Osteoblast (primary cell): ENCODE data around the gene TMEM248. TPM values are rescaled to one million over a fixed set of nuclear protein-coding genes. Genes with fewer than 3 reads are reported as not detected.

Experiments
- DNase-seq: peaks from one replicate; pipeline ENCODE4 v3.0.0; 2011; ENCODE audit warnings: low spot score, mixed read lengths; ENCODE audit not compliant: insufficient read length; ENCODE audit errors: missing footprints
- H2AFZ ChIP-seq: 2 replicates; pipeline ENCODE4 v1.6.0; 2011; ENCODE audit warnings: mild to moderate bottlenecking, low read length
- H3K27ac ChIP-seq: 2 replicates; pipeline ENCODE4 v1.5.1; 2011; ENCODE audit warnings: mild to moderate bottlenecking, low read depth, low read length, moderate library complexity
- H3K27me3 ChIP-seq: 2 replicates; pipeline ENCODE4 v1.6.0; 2012; ENCODE audit warnings: mild to moderate bottlenecking, control low read depth, inconsistent platforms, low read length, moderate library complexity; ENCODE audit not compliant: insufficient read depth
- H3K36me3 ChIP-seq: 2 replicates; pipeline ENCODE4 v1.5.1; 2011; ENCODE audit warnings: mild to moderate bottlenecking, low read length, control low read depth, moderate library complexity; ENCODE audit not compliant: insufficient read depth
- H3K4me1 ChIP-seq: 2 replicates; pipeline ENCODE4 v1.5.1; 2011; ENCODE audit warnings: mild to moderate bottlenecking, low read length, control low read depth, moderate library complexity; ENCODE audit not compliant: insufficient read depth
- H3K4me2 ChIP-seq: 2 replicates; pipeline ENCODE4 v1.6.0; 2011; ENCODE audit warnings: mild to moderate bottlenecking, low read length; ENCODE audit not compliant: insufficient read depth
- H3K4me3 ChIP-seq: fragments of 200-600 bp; sonication (generic); 3 replicates; pipeline ENCODE4 v1.5.1; 2012; ENCODE audit warnings: mild to moderate bottlenecking, low read length, inconsistent platforms; ENCODE audit not compliant: insufficient read depth
- H3K79me2 ChIP-seq: 2 replicates; pipeline ENCODE4 v1.6.0; 2012; ENCODE audit warnings: mild to moderate bottlenecking, low read length, control low read depth, inconsistent platforms; ENCODE audit not compliant: insufficient read depth
- H3K9me3 ChIP-seq: 2 replicates; pipeline ENCODE4 v1.5.1; 2011; ENCODE audit warnings: low read depth, low read length, control low read depth
- H4K20me1 ChIP-seq: 2 replicates; pipeline ENCODE4 v1.6.0; 2012; ENCODE audit warnings: mild to moderate bottlenecking, low read length, control low read depth; ENCODE audit not compliant: insufficient read depth
- total RNA-seq: library from RNA; depleted of rRNA; stranded (reverse); fragments of >200 nt; gene quantifications from 2 replicates; pipeline ENCODE4 v1.2.3, GENCODE V29; 2012
- TF ChIP-seq, protein P1 (sequence below): IDR thresholded peaks from 2 replicates; pipeline ENCODE4 v1.5.1; 2011; ENCODE audit warnings: mild to moderate bottlenecking, low read depth, low read length, moderate library complexity; ENCODE audit errors: extremely low read depth

Gene TMEM248
- total RNA-seq, 1 donor: 118 TPM

DNA sequence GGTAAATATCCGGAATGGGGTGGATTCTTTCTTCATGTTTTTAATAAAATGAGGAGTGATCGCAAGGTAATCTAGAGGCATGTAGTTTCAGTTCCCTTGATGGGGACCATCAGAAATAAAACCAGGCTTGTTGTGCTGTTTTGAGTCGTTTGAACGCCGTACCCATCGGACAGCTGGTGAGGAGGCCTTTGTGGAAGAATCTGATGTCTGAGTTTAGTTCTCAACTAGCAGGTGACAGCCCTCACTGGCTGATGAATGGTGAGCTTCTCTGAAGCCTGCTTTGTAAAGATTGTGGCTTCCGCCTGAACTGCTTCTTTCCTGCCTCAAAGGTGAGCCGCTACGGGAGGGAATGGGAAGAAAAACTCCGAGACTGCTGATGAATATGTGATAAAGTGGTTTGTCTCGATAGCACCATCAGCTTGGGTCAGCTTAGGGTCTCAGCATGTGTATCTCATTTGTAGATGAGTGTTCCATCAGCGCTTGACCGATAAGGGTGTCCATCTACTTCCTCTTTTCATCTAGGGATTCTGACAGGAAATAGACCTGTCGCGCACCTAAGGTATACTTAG, 977 bp downstream of the TMEM248 start:
- DNase-seq: peak; percentile 70
- H4K20me1 ChIP-seq: peaks cover 31% of the 10 kb centered on the region
- peak overlapping the region; percentile 45 for H2AFZ ChIP-seq

DNA sequence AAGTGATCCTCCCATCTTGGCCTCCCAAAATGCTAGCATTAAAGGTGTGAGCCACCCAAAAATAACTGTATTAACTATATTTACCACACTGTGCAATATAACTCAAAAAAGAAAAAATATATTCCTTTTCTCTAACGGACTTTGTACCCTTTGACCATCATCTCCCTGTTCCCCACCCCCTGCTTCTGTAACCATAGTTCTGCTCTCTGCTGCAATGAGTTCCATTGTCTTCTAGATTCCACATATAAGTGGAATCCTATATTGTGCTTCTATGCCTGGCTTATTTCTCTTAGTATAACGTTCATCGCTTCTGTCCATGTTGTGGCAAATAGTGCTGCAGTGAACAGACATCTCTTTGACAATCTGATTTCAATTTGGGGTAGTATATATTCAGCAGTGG, 4.2 kb downstream of the TMEM248 start:
- Histone ChIP-seq H2AFZ (no peak overlapping the region), H4K20me1 (peaks cover 60% of the 10 kb centered on the region), H3K79me2 (peaks cover 91% of the 10 kb centered on the region), H3K9me3 (no peaks in the 10 kb centered on the region), H3K27ac (no peak overlapping the region), H3K4me3 (no peak overlapping the region), H3K36me3 (peaks cover 2% of the 10 kb centered on the region), H3K4me2 (no peak overlapping the region), H3K27me3 (no peaks in the 10 kb centered on the region), H3K4me1 (peaks cover 15% of the 10 kb centered on the region)
- peak; percentile 38 for DNase-seq
- TF ChIP-seq, protein P1, sequence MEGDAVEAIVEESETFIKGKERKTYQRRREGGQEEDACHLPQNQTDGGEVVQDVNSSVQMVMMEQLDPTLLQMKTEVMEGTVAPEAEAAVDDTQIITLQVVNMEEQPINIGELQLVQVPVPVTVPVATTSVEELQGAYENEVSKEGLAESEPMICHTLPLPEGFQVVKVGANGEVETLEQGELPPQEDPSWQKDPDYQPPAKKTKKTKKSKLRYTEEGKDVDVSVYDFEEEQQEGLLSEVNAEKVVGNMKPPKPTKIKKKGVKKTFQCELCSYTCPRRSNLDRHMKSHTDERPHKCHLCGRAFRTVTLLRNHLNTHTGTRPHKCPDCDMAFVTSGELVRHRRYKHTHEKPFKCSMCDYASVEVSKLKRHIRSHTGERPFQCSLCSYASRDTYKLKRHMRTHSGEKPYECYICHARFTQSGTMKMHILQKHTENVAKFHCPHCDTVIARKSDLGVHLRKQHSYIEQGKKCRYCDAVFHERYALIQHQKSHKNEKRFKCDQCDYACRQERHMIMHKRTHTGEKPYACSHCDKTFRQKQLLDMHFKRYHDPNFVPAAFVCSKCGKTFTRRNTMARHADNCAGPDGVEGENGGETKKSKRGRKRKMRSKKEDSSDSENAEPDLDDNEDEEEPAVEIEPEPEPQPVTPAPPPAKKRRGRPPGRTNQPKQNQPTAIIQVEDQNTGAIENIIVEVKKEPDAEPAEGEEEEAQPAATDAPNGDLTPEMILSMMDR: no peak

More for the DNA sequence above, 977 bp downstream of the TMEM248 start:
- TF ChIP-seq, protein P1: no peak
- no peaks in the 10 kb centered on the region for H3K36me3 ChIP-seq
- peaks cover 58% of the 10 kb centered on the region for H3K79me2 ChIP-seq
- peak overlapping the region; percentile 82 for H3K27ac ChIP-seq
- H3K27me3 ChIP-seq: no peaks in the 10 kb centered on the region
- peaks cover 15% of the 10 kb centered on the region for H3K4me1 ChIP-seq
- H3K9me3 ChIP-seq: no peaks in the 10 kb centered on the region
- peak overlapping the region; percentile 100 for H3K4me2 ChIP-seq
- H3K4me3 ChIP-seq: peak overlapping the region; percentile 82

DNA sequence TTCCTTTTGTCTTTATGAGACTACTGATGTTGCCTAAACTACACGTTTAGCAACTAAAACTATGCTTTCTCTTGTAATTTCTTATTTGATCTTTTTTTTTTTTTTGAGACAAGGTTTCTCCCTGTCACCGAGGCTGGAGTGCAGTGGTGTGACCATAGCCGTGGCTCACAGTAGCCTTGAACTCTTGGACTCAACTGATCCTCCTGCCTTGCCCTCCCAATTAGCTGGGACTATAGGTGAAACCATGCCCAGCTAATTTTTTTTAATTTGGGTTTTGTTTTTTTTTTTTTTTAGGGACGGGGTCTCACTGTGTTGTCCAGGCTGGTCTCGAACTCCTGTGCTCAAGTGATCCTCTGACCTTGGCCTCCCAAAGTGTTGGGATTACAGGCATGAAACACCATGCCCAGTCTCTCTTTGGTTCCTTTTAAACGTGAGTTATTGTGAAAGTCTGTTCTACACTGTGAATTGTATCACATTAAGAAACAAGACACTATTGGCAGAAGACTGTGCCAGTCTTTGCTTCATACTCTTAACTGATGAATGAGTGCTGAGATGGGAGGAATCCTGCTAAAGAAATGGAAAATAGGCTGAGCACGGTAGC, 6.4 kb downstream of the TMEM248 start:
- TF ChIP-seq, protein P1: no peak
- peaks cover 96% of the 10 kb centered on the region for H3K79me2 ChIP-seq
- no peak for DNase-seq
- H3K4me1 ChIP-seq: peaks cover 1% of the 10 kb centered on the region
- no peaks in the 10 kb centered on the region for H3K9me3 ChIP-seq
- H3K4me3 ChIP-seq: no peak overlapping the region
- H3K4me2 ChIP-seq: no peak overlapping the region
- H3K36me3 ChIP-seq: peaks cover 2% of the 10 kb centered on the region
- H4K20me1 ChIP-seq: peaks cover 68% of the 10 kb centered on the region
- H2AFZ ChIP-seq: no peak overlapping the region
- no peaks in the 10 kb centered on the region for H3K27me3 ChIP-seq
- H3K27ac ChIP-seq: peak overlapping the region; percentile 40

DNA sequence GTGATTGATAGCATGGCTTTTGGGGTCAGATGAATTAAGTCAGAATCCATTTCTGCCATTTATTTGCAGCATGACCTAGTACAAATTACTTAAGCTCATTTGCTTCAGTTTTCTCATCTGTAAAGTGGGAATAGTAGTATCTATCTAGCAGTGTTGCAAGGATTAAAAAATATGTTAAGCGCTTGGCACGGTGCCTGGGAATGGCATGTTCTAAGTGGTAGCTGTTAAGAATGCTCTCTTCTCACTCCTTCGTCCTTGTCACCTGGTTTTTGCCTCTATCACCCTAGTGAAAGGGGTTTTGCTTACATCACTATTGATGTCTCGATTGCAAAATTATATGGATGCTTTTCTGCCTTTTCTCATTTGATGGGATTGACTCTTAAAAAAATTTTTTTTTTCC, 7.4 kb downstream of the TMEM248 start:
- H3K4me2 ChIP-seq: no peak overlapping the region
- no peak overlapping the region for H2AFZ ChIP-seq
- no peak overlapping the region for H3K27ac ChIP-seq
- no peak overlapping the region for H3K4me3 ChIP-seq
- H4K20me1 ChIP-seq: peaks cover 70% of the 10 kb centered on the region
- H3K9me3 ChIP-seq: no peaks in the 10 kb centered on the region
- H3K36me3 ChIP-seq: peaks cover 2% of the 10 kb centered on the region
- H3K79me2 ChIP-seq: peaks cover 96% of the 10 kb centered on the region
- no peaks in the 10 kb centered on the region for H3K4me1 ChIP-seq
- TF ChIP-seq, protein P1: no peak
- no peak for DNase-seq
- H3K27me3 ChIP-seq: no peaks in the 10 kb centered on the region
